GM21825 (cell line): ENCODE measurements around the gene NOXRED1.

Experiments
- ATAC-seq: cut with Tn5 transposase; IDR thresholded peaks from one replicate; pipeline ENCODE4 v1.9.1; 2021; ENCODE audit warnings: mild to moderate bottlenecking, moderate library complexity; ENCODE audit not compliant: unreplicated experiment

Gene NOXRED1

GRCh38 chr14:77344377-77344996, 78.8 kb downstream of the NOXRED1 start:
- ATAC-seq, result no peak
